Mucosa of rectum (tissue), 2 donors: ENCODE data around the gene CCDC83.
A peak's percentile ranks its signal among the peaks of the same experiment; 100 is the strongest.
"Not testable (repeated sequence)": the region's sequence is repeated elsewhere in the genome, so short reads cannot be mapped to it uniquely, and the experiment has no call there.

ENCODE experiments used
- H3K27ac ChIP-seq, 2 donors: one replicate each; pipeline ENCODE4 v1.7.0; 2013; ENCODE audit warnings: inconsistent platforms in 2 of 2, low read depth in 2 of 2, low read length in 2 of 2
- H3K27me3 ChIP-seq, 2 donors: one replicate each; pipeline ENCODE4 v1.7.0; 2013; ENCODE audit warnings: low read length in 2 of 2; ENCODE audit not compliant: control insufficient read depth in 2 of 2, insufficient read depth in 2 of 2
- H3K36me3 ChIP-seq, 2 donors: one replicate each; pipeline ENCODE4 v1.7.0; 2013; ENCODE audit warnings: low read length in 2 of 2; ENCODE audit not compliant: control insufficient read depth in 2 of 2, insufficient read depth in 2 of 2
- H3K4me1 ChIP-seq, 2 donors: one replicate each; pipeline ENCODE4 v1.7.0; 2013; ENCODE audit warnings: low read length in 2 of 2, mild to moderate bottlenecking in 1 of 2; ENCODE audit not compliant: control insufficient read depth in 2 of 2, insufficient read depth in 2 of 2
- H3K4me3 ChIP-seq, 2 donors: one replicate each; pipeline ENCODE4 v1.7.0; 2013; ENCODE audit warnings: low read length in 2 of 2
- H3K9ac ChIP-seq, 2 donors: one replicate each; pipeline ENCODE4 v1.7.0; 2013; ENCODE audit warnings: low read length in 2 of 2, low read depth in 1 of 2, mild to moderate bottlenecking in 1 of 2
- H3K9me3 ChIP-seq, 2 donors: one replicate each; pipeline ENCODE4 v1.7.0; 2013; ENCODE audit warnings: low read length in 2 of 2; ENCODE audit not compliant: control insufficient read depth in 2 of 2
- donor health status: healthy.
- donor health status: Normal muscosa, but diverticular disease.

Gene CCDC83

GRCh38 chr11:85903406-85903805 is 48.2 kb downstream of the CCDC83 start:
- no peaks in the 10 kb centered on the region for H3K4me1 ChIP-seq
- H3K9ac ChIP-seq = no peak overlapping the region
- no peaks in the 10 kb centered on the region for H3K36me3 ChIP-seq
- no peak overlapping the region for H3K4me3 ChIP-seq
- H3K9me3 ChIP-seq = no peaks in the 10 kb centered on the region
- no peak overlapping the region for H3K27ac ChIP-seq
- H3K27me3 ChIP-seq = no peaks in the 10 kb centered on the region

- Histone ChIP-seq H3K9ac (no peak overlapping the region), H3K9me3 (no peaks in the 10 kb centered on the region), H3K36me3 (no peaks in the 10 kb centered on the region), H3K27me3 (no peaks in the 10 kb centered on the region), H3K4me3 (no peak overlapping the region), H3K4me1 (no peaks in the 10 kb centered on the region), H3K27ac (no peak overlapping the region)
Measured at GRCh38 chr11:85903811-85904210, 48.6 kb downstream of the CCDC83 start.

- H3K4me1 ChIP-seq = no peaks in the 10 kb centered on the region
- H3K9ac ChIP-seq = no peak overlapping the region
- no peaks in the 10 kb centered on the region for H3K27me3 ChIP-seq
- H3K36me3 ChIP-seq = no peaks in the 10 kb centered on the region
- H3K9me3 ChIP-seq = no peaks in the 10 kb centered on the region
- H3K27ac ChIP-seq = no peak overlapping the region
- no peak overlapping the region for H3K4me3 ChIP-seq
Measured at GRCh38 chr11:85912414-85912813, 57.2 kb downstream of the CCDC83 start.

GRCh38 chr11:85913513-85913912 is 58.3 kb downstream of the CCDC83 start:
- no peaks in the 10 kb centered on the region for H3K4me1 ChIP-seq
- H3K9ac ChIP-seq = no peak overlapping the region
- H3K4me3 ChIP-seq = no peak overlapping the region
- no peaks in the 10 kb centered on the region for H3K27me3 ChIP-seq
- H3K27ac ChIP-seq = no peak overlapping the region
- no peaks in the 10 kb centered on the region for H3K36me3 ChIP-seq
- H3K9me3 ChIP-seq = no peaks in the 10 kb centered on the region

- Histone ChIP-seq H3K9ac (no peak overlapping the region), H3K27ac (no peak overlapping the region), H3K36me3 (no peaks in the 10 kb centered on the region), H3K4me1 (no peaks in the 10 kb centered on the region), H3K27me3 (no peaks in the 10 kb centered on the region), H3K9me3 (no peaks in the 10 kb centered on the region), H3K4me3 (no peak overlapping the region)
Measured at GRCh38 chr11:85914425-85914824, 59.2 kb downstream of the CCDC83 start.

GRCh38 chr11:85918910-85919794 is 64.0 kb downstream of the CCDC83 start:
- no peak overlapping the region for H3K9ac ChIP-seq
- no peaks in the 10 kb centered on the region for H3K36me3 ChIP-seq
- H3K27me3 ChIP-seq = no peaks in the 10 kb centered on the region
- H3K27ac ChIP-seq = no peak overlapping the region
- no peak overlapping the region for H3K4me3 ChIP-seq
- H3K4me1 ChIP-seq = peaks cover 2 to 11% of the 10 kb centered on the region in 2 donors
- no peaks in the 10 kb centered on the region for H3K9me3 ChIP-seq

GRCh38 chr11:85922367-85922766 is 67.2 kb downstream of the CCDC83 start:
- Histone ChIP-seq H3K9me3 (no peaks in the 10 kb centered on the region), H3K36me3 (no peaks in the 10 kb centered on the region), H3K27me3 (no peaks in the 10 kb centered on the region), H3K9ac (no peak overlapping the region), H3K27ac (no peak overlapping the region), H3K4me3 (no peak overlapping the region), H3K4me1 (peaks cover 2 to 11% of the 10 kb centered on the region in 2 donors)

GRCh38 chr11:85923455-85923854 is 68.3 kb downstream of the CCDC83 start:
- no peaks in the 10 kb centered on the region for H3K9me3 ChIP-seq
- no peaks in the 10 kb centered on the region for H3K27me3 ChIP-seq
- H3K27ac ChIP-seq = peak overlapping the region in 1 of 2 donors; percentile 58
- H3K9ac ChIP-seq = no peak overlapping the region
- no peak overlapping the region for H3K4me3 ChIP-seq
- H3K4me1 ChIP-seq = peaks cover 2 to 11% of the 10 kb centered on the region in 2 donors
- no peaks in the 10 kb centered on the region for H3K36me3 ChIP-seq

DNA sequence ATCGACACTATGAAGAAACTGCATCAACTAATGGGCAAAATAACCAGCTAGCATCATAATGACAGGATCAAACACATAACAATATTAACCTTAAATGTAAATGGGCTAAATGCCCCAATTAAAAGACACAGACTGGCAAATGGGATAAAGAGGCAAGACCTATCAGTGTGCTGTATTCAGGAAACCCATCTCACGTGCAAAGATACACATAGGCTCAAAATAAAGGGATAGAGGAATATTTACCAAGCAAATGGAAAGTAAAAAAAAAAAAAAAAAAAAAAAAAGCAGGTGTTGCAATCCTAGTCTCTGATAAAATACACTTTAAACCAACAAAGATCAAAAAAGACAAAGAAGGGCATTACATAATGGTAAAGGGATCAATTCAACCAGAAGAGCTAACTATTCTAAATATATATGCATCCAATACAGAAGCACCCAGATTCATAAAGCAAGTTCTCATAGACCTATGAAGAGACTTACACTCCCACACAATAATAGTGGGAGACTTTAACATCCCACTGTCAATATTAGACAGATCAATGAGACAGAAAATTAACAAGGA is 71.6 kb downstream of the CCDC83 start:
- not testable (repeated sequence) for H3K36me3 ChIP-seq, H3K27me3 ChIP-seq, H3K4me3 ChIP-seq, H3K27ac ChIP-seq, H3K9me3 ChIP-seq, H3K9ac ChIP-seq
- peaks cover 2 to 11% of the 10 kb centered on the region in 2 donors for H3K4me1 ChIP-seq

DNA sequence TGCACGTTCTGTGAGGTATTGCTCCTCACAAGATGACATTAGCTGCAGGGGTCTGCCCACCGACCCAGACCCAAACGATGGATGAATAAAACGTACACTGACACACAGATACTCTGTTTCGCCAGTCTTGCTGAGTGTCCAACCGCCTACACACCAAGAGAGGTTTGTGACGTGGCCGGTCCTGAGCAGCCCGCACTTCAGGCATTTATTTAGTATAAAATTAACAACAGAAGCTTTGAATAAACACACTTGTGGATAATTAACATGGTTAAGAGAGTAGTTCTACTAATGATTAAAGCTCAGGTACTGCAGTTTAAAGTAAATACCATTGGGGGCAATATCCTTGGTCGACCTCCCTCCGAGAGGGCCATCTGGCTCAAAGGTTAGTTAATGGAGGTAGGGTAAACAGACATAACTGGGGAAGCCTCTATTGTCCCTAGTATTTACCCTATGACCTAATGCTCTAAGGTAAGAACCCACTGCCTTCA is 75.7 kb downstream of the CCDC83 start:
- Histone ChIP-seq H3K27me3 (no peaks in the 10 kb centered on the region), H3K4me3 (no peak overlapping the region), H3K27ac (no peak overlapping the region), H3K4me1 (no peaks in the 10 kb centered on the region), H3K36me3 (no peaks in the 10 kb centered on the region), H3K9me3 (no peaks in the 10 kb centered on the region), H3K9ac (no peak overlapping the region)
